Epithelial cell of proximal tubule (primary cell): ENCODE measurements around the gene SPECC1L. TPM values are rescaled to one million over a fixed set of nuclear protein-coding genes. Genes with fewer than 3 reads are reported as not detected.

Experiments
- DNase-seq: peaks from one replicate; pipeline ENCODE4 v3.0.0-alpha.2; 2011; ENCODE audit warnings: low read depth
- H3K4me3 ChIP-seq: 2 replicates; pipeline ENCODE4 v1.5.1; 2011; ENCODE audit warnings: low read depth, mild to moderate bottlenecking, low read length
- total RNA-seq: library from RNA; depleted of rRNA; stranded (reverse); fragments of >200 nt; gene quantifications from 2 replicates; pipeline ENCODE4 v1.2.3, GENCODE V29; 2015
- TF ChIP-seq, protein P1 (sequence below): conservative IDR thresholded peaks from 2 replicates; pipeline ENCODE4 v1.5.1; 2012; ENCODE audit warnings: low read depth, mild to moderate bottlenecking, low read length

SPECC1L gene
- total RNA-seq, 1 donor from 2014 or later: 22.7 TPM

DNA sequence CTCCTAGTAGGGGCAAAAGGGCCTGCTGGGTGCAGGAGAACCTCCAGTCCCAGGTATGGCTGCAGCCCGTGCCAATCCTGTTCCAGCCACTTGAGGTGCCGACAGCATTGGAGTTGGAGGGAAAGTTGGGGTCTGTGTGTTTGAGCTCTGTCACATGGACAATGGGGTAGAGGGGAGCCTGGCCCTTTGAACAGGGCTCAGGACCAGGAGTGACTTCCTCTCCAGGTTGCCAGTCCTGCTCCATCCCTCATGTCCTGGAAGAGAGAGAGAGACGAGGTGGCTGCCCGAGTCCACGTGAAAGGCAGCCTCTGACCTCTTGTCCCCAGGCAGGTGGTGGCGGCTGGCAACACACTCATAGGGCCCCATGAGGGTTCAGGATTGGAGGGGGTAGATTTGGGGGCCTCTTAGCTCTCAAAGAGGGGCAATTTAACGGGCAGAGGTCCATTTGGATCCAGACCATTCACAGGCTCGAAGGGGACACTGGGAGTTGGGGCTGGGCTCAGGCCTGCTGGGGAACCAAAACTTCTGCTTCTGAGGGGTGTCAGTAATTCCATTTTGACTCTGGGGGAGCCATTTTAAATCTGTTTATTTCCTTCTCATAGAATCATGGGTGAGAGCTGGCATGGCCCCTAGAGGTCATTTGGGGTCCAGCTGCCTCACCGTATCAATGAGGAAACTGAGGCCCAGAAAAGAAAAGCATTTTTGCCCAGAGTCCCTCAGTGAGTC is 160.8 kb downstream of the SPECC1L start:
- no peak overlapping the region for H3K4me3 ChIP-seq
- no peak for DNase-seq
- TF ChIP-seq, protein P1, sequence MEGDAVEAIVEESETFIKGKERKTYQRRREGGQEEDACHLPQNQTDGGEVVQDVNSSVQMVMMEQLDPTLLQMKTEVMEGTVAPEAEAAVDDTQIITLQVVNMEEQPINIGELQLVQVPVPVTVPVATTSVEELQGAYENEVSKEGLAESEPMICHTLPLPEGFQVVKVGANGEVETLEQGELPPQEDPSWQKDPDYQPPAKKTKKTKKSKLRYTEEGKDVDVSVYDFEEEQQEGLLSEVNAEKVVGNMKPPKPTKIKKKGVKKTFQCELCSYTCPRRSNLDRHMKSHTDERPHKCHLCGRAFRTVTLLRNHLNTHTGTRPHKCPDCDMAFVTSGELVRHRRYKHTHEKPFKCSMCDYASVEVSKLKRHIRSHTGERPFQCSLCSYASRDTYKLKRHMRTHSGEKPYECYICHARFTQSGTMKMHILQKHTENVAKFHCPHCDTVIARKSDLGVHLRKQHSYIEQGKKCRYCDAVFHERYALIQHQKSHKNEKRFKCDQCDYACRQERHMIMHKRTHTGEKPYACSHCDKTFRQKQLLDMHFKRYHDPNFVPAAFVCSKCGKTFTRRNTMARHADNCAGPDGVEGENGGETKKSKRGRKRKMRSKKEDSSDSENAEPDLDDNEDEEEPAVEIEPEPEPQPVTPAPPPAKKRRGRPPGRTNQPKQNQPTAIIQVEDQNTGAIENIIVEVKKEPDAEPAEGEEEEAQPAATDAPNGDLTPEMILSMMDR: no peak

DNA sequence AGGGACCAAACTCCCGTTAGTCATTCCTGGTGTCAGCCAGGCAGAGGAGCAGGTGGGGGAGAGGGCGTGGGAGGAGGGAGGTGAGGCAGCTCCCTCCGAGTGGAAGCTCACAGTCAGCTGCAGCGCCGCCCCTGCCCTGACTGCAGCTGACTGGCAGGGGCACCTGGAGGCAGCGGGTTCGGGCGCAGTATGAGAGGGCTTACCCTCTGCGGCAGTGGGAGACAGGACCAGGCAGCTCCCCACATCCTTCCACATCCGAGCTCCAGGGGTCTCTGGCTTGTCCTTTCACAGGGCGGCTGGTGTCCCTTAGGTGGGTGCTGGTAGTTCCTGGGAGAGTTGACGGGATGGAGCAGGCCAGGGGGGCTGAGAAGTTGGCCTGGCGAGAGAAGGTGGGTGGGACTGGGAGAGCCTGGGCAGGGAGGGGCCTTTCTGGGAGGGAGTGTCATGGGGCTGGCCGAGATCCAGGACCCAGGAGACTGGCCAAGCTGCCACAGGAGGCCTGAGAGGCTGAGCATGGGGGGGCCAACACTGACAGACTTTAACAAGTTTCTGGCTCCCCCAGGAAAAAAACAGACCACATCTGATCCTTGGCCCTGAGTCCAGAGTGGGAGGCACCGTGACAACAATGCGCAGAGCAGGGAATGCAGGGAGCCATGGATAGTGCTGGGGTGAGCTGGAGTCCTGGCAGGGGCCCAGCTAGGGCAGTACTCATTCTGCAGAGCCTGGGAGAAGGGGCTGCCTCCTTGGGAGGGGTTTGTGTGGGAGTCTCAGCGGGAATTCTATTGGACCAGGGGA is 161.6 kb downstream of the SPECC1L start:
- TF ChIP-seq, protein P1: no peak
- H3K4me3 ChIP-seq: no peak overlapping the region
- no peak for DNase-seq

DNA sequence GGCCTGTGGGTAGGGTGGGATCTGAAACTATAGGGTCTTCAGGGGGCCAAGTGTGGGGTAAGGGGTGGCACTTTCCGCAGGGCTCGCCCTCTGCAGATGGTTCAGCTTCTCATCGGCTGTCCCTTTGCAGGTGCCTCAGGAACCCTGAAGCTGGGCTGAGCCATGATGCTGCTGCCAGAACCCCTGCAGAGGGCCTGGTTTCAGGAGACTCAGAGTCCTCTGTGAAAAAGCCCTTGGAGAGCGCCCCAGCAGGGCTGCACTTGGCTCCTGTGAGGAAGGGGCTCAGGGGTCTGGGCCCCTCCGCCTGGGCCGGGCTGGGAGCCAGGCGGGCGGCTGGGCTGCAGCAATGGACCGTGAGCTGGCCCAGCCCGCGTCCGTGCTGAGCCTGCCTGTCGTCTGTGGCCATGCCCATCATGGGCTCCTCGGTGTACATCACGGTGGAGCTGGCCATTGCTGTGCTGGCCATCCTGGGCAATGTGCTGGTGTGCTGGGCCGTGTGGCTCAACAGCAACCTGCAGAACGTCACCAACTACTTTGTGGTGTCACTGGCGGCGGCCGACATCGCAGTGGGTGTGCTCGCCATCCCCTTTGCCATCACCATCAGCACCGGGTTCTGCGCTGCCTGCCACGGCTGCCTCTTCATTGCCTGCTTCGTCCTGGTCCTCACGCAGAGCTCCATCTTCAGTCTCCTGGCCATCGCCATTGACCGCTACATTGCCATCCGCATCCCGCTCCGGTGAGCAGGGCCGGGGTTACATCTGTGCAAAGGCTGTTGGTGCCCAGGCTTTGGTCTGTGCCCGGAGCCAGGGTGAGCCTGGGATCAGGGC is 162.6 kb downstream of the SPECC1L start:
- no peak overlapping the region for H3K4me3 ChIP-seq
- TF ChIP-seq, protein P1: no peak
- no peak for DNase-seq

DNA sequence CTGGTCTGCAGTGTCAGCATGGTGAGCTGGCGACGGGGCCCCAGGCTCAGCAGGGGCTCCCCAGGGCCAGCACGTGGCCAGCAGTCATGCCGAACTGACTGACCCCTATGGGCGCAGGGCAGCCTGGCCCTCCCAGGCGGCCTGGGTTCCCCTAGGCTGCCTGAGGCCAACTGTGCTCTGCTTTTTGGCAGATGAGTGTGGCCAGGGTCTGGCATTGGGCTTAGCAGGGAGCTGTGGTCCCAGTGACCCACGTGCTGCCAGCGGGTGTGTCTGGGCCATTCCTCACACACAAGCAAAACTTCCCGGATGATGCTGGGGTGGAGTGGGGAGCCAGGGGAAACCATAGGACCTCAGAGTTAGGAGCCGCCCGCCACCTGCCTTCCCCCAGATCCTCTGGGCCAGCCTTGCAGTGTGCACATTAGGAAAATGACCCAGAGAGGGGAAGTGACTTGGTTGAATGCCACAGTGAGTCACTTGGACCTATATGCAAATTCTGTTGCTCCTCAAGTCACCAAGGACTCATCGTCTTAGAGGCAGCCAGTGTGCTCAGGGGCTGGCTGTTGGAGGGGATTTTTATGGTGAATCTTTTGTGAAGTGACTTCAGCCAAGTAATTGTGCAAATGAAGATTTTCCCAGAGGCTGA is 163.3 kb downstream of the SPECC1L start:
- TF ChIP-seq, protein P1: no peak
- no peak overlapping the region for H3K4me3 ChIP-seq
- DNase-seq: peak; percentile 31

DNA sequence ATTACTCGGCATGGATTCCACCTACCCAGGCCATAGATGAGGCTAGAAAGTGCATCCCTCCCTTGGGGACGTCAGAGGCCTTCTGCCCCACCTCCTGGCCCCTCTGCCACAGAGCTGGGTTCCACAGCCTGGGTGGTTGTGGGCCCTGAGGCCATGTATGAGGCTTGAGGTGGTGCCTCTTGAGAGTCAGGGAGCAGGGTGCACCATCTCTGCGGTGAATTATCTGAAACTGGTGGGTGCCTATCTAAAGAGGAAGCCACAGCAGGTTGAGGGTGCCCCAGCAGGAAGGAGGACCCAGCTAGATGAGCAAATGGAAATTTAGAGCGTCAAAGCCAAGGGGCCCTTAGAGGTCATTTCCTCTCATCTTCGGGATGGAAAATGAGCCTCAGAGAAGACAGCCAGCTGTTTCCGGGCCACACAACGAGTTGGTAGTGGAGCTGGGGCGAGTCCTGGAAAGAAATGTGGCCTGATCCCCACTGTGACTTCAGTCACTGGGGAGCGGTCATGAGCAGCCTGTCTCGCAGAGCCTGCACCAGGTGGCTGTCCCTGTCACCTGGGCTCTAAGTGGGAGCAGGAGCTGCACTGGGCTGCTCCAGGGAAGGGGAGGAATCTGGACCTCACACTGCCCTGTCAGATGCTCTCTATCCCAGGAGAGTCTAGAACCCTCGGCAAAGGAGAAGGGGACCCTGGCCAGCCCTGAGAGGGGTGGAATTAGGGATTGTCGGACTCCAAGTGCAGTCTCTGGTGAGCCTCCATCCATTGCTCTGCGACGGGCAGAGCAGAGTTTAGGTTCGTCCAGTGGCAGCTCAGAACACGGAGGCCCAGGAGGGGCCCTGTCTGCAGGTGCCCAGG is 164.1 kb downstream of the SPECC1L start:
- DNase-seq: no peak
- TF ChIP-seq, protein P1: no peak
- H3K4me3 ChIP-seq: no peak overlapping the region

DNA sequence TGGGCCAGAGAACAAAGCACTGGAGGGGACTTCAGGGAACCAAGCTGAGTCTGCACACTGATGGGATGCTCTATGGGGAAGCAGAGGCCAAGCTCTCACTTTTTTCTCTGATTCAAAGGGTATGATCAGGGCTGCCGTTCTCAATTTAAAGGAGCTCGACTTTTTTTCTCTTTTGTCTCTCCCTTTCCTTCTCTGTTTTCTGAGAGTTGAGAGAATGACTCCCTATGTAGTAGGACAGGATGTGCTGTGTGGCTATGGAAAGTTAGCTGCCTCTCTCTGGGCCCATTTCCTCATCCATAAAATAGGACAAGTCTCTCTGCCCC is 164.7 kb downstream of the SPECC1L start:
- no peak for DNase-seq
- no peak overlapping the region for H3K4me3 ChIP-seq
- TF ChIP-seq, protein P1: no peak
